Cerebellar nuclear complex (tissue), 1 donor: ENCODE results near the gene ENTPD1.
"Not testable (repeated sequence)": the region's sequence is repeated elsewhere in the genome, so short reads cannot be mapped to it uniquely, and the experiment has no call there.

ENCODE experiments used
- DNase-seq, 2 experiments: peaks; one replicate each; lab custom pipeline; 2025; lab: John Stamatoyannopoulos, UW

ENTPD1 gene

DNA sequence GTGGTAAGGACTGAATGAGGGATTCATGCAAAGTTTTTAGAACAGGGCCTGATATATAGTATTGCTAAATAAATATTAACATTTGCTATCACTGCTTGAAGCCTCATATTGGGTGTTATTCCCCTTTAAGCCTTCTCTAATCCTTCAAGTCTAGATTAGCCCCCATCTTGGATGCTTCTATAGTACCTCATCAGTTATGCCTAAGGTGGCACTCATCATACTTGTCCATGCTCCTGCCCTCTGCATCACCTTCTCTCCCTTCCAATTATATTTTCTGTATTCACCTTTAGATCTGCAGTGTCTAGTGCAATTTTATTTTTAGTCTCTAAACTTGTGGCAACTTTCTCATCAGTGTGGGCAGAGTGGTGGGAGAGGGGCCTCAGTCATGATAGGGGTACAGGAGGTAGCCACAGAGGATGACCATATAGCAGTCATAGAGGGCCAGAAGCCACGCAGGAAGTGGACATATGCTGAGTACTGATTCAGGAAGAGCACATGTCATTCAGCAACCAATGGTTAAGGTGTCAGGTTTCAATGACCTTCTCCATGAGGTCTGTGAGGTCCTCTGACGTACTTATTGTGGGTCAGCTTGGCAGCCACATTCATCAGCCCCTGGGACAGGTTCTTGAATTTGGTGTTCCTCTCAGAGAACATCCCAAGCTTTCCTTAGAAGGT lies 2.5 kb downstream of the ENTPD1 start:
- DNase-seq = no peak

DNA sequence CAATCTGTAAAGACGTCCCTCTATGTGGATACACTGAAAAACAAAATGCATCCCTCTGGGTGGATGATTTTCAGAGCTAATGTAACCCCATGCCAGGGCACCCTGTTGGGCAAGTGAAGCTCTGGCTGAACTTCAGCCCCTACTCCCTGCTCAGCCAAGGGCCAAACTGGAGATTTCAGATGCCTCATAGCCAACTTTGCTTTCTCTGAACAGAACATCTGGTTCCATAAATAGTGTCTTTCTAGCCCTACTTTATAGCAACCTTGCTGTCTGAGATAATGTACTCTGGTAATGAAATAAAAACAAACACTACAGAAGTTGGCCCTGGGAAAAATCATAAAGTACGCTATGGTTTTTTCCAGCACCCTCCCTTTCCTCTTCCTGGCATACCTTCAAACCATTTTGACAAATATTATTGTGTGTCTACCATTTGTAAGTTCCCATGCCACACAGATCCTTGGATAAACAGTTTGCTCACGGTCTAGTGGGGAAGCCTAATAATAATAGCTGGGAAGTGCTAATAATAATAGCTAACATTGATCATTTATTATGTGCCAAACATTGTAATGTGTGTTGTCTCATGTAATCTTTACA lies 3.4 kb downstream of the ENTPD1 start:
- no peak for DNase-seq

DNA sequence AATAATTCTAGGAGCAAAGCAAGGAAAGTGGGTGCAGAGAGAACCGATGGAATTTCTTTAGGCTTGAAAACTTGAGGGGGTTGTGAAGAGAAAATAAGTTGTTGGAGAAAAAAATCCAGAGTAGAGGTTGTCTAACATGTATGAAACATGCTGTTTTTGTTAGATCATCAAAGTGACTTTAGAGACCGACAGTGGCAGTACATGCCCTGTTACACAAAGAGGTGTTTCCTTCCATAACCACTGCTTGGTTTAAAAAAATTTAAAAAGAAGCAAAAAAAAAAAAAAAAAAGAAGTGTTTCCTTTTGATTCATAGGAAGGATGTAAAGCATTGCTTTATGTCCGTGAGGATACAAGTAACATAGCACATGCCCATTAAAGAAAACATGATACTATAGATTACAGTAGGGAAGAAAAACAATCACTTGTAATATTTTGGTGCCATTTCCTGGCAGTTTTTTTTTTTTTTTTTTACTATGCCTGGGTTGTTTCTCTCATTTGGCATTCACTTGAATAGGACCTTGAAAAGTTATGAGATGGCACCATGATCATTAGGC lies 6.1 kb downstream of the ENTPD1 start:
- DNase-seq = no peak

DNA sequence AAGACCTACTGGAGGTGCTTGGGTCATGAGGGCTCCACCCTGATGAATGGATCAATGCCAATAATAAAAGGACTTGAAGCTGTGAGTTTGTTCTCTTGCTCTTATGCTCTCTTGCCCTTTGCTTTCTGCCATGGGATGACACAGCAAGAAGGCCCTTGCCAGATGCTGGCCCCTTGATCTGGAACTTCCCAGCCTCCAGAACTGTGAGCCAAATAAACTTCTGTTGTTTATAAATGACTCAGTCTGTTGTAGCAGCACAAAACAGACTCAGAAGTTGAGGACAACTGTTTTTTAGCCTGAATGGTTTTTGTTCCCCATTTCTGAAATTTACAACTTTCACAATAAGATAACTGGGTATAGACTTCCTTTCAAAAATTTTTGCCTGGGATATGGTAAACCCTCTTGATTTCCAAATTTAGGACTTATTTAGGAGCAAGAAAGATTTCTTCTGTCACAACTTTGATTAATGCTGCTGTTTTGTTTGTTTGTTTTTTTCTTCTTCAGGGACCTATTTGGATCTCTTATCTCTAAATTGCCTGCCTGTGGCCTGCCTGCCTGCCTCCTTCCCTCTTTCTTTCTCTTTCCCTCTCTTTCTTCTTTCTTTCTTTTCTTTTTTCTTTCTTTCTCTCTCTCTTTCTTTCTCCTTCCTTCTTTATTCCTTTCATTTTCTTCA lies 12.1 kb downstream of the ENTPD1 start:
- DNase-seq = no peak

DNA sequence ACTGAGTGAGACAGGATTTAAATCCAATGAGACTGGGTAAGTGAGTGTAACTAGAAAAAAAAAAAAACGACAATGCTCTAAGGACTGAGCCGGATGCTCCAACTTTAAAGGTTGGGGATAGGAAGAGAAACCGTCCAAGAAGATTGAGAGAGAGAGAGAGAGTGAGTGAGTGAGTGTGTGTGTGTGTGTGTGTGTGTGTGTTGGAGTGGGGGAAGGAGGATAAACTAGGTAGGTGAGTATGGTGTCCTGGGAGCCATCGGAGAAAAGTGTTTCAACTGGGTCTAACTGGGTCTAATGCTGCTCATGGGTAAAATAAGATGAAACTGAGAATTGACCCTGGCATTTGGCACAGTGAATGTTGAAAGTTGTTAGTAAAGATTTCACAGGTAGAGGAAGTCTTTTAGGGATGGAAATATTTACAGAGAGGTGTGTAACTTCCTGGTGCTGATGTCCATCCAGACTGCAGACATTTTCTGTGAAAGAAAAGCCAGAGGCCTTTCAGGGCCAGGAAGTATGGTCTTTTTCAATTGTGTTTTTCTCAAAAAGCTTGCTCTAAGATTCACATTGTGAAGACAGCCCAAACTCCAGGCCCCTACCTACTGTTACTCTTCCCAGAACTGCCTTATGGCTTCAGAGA lies 14.2 kb downstream of the ENTPD1 start:
- no peak for DNase-seq

DNA sequence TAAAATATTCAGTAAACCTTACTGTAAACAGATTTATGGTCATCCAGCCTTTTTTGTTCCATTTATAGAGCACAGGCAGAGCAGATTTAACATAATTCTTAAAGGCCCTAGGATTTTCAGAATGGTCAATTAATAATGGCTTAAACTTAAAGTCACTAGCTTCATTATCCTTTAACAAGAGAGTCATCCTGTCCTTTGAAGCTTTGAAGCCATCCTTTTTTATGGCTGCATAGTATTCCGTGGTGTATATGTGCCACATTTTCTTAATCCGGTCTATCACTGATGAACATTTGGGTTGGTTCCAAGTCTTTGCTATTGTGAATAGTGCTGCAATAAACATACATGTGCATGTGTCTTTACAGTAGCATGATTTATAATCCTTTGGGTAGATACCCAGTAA lies 17.5 kb downstream of the ENTPD1 start:
- not testable (repeated sequence) for DNase-seq

DNA sequence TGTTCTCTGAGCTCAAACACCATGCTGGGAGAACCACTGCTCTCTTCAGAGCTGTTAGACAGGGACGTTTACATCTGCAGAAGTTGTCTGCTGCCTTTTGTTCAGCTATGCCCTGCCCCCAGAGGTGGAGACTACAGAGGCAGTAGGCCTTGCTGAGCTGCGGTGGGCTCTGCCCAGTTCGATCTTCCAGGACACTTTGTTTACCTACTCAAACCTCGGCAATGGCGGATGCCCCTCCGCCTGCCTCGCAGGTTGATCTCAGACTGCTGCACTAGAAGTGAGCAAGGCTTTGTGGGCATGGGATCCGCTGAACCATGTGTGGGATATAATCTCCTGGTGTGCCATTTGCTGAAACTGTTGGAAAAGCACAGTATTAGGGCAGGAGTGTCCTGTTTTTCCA lies 21.7 kb downstream of the ENTPD1 start:
- DNase-seq = not testable (repeated sequence)

DNA sequence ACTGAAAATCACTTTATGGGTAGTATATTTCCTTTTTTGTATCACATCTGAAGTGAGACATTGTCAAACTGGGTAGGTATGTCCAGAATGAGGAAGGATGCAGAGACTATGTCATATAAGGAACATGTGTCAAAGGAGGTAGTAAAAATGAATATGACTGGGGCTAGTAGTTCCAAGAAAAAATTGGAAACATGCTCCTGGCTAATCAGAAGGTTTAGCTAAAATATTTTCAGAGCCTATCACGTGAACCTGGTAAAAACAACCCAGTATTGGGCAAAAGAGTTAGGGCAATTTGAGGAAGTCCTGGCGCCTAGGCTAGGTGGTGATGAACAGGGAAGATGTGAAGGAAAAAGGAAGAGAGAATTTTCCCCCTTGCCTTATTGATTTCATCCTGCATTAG lies 26.4 kb downstream of the ENTPD1 start:
- no peak for DNase-seq

DNA sequence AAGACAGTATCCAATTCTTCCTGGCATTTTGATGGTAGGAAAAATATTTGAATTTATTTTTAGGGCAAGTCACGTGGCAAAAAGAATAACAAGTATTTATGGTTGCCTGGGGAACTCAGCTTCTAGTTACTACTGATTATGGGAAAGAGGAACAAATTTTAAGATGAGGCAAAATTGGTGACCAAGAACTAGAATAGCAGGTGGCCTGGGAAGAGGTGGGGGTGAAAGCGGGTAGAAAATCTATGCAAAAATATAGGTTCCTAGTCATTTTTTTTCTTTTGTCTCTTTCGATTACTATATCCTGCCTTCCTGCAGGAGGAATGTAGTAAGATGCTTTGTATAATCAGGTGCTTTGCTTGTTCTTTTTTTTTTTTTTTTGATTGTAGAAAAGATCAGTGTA lies 27.8 kb downstream of the ENTPD1 start:
- DNase-seq = no peak

DNA sequence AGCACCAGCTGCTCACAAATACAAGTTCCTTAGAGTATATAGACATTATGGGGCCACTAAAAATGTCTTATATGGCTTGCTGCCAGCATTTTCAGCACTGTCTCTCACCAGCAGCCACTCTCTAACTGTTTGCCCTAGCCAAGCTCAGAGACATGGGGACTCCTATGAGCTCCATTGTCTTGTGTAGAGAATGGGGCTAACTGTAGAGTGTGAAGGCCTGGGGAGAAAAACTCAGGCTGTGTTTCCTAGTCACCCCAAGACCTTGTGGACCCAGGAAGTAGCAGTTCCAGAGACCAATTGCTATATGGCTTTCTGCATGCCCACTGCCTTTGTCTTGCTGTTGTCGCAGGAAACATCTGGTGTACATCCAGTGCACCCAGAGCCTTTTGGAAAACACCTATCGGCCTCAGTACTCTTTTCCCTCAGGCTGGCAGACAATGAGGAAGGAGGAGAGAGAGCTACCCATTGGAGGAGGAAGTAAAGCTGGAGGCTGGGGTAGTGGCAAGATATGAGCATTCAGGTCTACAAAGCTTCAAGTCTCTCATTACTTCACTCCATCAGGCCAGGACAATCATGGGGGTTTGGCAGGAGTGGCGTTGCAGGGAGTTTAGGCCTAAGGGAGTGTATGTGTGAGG lies 28.4 kb downstream of the ENTPD1 start:
- DNase-seq = no peak

DNA sequence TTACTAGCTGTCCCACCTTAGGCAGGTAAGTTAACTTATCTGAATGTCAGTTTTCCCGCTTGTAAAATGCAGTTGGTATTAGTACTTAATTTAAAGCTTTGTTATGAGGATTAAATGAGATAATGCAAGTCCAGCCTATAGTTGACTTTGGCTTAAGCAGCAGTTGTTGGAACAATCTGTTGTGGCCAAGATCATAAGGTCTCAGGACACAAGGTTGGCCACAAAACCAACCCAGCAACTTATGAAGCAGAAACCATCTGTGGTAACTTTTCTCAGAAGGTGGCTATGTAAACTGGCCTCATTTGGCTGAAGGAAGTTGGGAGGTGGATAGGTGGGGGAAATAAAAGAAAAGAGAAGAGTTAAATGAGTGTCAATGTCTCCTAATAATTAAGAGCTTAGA lies 29.4 kb downstream of the ENTPD1 start:
- no peak for DNase-seq

DNA sequence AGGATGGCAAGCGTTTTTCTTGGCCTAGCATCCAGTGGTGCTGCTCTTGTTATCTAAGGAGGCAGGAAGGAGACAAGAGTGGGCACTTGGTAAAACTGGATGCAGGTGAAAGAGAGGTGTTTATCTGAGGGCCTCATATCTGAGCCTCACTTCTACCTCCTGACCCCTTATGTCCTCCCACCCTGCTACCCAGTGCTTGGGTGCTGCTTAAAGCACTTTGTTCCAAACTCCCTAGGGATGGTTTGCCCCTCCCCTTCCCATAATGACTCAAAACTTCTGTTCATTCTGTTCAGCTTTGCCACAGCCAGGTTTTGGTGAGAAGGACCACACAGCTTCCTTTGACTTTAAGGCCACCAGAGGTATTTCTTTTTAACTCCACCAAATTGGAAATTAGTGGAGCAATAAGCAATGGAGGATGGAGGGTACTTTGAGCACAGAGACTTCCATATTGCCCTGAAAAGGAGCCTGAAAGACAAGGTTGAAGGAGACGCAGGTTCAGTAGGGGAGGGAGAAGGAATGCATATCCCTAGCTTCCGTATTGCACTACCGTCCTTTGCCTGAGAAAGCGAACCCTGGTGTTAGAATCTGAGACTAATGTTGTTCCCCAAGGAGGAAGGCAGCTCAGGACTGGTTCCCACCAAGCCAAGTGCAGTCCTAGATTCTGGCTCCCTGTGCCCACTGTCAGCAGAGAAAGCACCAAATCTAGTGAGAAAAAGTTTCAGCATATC lies 30.1 kb downstream of the ENTPD1 start:
- no peak for DNase-seq

DNA sequence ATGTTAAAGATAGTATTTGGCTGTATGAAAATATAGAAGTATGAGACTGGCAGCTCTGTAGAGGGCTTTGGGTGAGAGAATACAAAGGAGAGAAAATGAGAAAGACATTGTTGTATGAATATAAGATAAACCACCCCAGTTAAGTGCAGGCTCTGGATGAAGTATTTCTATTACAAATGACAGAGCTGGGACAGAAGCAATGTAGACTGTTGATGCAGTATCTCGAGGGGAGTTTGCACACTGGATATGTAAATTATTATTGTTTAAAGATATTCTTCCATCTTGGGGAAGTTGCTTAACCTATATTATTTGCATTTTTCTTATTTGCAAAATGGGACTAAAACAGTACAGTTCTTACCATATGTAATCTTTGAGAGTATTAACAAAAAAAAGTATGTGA lies 31.5 kb downstream of the ENTPD1 start:
- no peak for DNase-seq

DNA sequence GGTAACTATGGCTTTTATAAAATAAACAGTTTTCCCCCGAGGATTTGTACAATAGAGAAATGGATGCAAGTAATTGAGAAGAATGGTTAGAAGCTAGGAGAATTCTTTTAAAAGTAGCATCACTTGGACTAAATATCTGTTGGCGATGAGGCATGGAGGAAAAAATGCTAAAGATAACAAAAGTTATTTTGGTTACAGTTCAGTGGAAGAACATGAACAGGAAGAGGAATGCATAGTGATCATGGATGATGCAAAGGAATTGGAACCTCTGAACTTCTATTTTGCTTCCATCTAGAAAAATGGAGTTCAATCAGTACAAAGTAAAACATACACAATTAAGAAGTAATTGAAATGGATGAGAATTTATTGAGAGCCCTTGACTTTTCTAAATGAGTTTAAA lies 32.9 kb downstream of the ENTPD1 start:
- DNase-seq = no peak

DNA sequence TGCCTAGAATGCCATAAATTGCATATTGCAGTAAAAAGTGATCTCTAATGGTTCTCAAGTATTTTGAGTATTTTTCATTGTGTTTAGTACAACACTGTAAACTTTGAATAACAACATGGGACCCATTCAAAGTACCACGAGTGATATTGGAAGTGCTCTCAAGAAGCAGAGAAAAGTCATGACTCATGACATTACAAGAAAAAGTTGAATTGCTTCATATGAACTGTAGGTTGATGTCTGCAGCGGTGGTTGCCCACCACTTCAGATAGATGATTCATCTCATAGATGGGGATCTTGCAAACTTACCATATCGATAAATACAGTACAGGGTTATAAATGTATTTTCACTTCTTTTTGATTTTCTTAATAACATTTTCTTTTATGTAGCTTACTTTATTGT lies 33.9 kb downstream of the ENTPD1 start:
- DNase-seq = no peak

DNA sequence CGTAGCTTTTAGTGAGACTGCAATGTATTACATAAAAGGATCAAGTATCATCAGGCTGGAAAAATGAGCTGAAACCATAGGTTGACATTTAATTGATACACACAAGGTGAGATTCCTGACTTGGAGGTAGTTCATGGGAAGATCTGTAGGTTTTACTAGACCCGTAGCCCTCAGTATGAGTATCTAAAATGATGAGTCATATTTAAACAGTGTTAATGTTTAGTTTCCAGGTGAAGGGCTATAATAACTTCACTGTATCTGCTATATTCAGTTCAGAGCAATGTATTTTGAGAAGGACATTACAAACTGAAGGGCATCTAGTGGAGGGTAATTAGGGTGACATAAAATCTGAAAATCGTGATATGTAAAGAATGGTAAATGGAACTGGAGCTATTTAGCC lies 35.0 kb downstream of the ENTPD1 start:
- no peak for DNase-seq

DNA sequence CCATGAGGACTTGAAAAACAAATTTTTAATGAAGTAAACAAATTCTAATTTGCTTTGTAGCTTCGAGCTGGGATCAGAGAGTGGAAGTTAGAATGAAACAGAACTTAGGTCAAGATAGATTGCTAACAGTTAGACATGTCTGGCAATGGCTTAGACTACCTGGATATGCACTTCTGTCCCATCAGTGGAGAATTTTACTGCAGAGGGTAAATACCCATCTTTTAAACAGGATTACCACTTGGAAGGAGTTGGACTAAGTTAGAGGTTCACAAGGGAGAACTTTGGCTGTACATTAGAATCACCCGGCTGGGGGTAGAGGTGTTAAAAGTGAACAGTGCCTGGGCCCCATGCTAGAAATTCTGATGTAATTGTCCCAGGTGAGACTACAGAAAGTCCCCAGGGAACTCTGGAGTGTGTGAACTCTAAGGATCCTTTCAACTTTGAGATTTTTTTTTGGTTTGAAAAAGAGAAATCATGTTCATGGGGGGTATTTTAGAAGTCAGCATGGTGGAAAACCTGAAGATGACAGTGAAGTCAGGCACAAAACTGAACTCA lies 35.5 kb downstream of the ENTPD1 start:
- no peak for DNase-seq

DNA sequence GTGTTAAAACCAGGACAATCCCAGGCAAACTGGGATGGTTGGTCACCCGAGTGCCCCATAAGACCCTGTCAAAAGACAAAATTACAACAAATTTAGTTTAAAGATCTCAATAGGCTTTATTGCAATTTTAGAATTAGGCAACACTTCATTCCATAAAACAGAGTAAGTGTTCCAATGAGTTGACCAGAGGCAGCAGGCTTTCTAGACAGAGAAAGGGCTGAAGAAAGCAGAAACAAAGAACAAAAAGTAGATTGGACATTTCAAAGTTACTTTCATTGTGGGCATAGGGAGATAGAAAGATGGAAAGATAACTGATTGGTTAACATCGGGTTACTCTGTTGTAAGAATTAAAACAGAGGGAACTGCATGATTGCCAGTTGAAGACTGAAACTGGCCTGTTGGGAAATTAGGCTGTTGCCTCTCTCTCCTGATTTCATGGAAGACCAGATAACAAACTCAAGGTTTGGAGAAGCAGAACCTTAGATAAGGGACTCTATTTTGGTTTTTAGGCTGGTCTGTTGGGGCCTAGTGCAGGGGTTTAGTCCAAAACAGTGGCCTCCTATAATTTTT lies 36.3 kb downstream of the ENTPD1 start:
- no peak for DNase-seq

DNA sequence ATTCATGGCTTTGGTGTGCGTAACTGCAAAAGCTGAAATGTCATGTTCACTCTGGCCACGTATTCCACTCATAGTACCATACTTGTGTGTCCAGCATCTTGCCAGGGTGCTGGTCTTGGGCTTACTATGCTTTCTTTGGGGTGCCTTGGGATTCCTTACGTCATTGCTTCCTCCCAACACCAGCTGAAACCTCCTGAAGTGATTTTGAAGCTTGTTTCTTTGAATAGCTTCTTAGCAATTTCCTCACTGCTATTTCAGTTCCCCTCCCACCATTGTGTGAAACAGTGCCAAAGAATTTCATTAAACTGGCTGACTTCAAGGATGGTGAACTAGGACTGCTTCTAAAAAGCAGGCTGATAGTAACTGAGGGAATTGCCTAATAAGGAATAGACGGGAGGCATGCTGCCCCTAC lies 36.9 kb downstream of the ENTPD1 start:
- no peak for DNase-seq

DNA sequence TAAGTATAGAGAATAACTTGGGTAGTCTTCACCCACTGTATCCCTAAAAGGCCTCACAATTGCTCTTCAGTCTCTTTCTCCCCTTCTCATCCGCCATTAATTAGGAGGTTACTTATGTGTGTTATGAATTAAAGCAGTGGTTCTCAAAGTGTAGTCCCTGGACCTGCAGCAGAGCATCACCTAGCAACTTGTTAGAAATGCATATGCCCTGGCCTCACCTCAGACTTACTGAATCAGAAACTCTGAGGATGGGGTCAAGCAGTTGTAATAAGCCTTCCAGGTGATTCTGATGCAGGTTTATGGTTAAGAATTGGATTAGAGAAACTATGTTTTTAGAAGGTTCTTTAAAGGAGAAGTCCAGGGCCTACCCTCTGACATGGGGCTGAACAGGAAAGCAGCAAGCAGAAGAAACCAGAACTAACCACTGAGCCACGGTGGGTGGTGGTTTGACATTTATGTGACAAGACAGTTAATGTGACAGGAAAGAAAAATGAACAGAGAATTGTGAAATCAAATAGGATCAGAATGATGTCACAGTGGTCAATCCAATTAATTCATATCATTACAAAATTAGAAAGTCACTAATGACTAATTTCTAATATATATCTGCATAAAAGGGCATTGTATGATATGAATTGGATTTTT lies 37.6 kb downstream of the ENTPD1 start:
- DNase-seq = no peak
